HG02943 (cell line): ENCODE results near the gene KISS1.

Experiments
- ATAC-seq: cut with Tn5 transposase; IDR thresholded peaks from one replicate; pipeline ENCODE4 v1.9.1; 2021; ENCODE audit warnings: mild to moderate bottlenecking, low read depth, moderate library complexity; ENCODE audit not compliant: unreplicated experiment

Gene KISS1

DNA sequence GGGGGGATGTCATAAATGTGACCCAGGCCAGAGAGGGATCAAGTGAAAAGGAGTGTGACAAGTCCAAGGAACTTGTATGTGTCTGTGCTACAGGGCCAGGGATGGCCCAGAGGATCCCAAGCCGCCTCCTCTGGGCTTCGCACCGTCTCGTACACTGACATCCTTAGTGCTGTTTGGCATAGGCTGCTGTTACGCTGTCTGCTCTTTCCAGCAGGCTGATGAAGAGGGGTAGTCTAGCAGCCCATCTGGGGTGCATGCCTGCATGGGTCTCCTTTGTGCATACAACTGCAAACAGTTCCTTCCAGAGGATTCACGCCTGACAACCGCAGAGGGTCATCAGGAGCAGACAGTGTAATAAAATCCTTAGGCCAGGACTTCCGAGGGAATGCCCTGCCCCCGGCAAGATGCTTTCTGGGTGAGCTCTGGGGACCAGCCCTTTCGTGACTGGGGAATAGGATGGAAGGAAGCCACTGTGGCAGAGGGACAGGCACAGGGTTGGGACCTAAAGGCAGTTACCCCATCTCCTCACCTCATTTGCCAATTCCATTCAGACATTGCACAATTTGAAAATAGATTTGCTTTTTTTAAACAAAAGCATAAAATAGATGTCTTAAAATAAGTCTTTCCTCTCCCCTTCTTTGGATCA, 23.8 kb upstream of the KISS1 start:
- no peak for ATAC-seq

DNA sequence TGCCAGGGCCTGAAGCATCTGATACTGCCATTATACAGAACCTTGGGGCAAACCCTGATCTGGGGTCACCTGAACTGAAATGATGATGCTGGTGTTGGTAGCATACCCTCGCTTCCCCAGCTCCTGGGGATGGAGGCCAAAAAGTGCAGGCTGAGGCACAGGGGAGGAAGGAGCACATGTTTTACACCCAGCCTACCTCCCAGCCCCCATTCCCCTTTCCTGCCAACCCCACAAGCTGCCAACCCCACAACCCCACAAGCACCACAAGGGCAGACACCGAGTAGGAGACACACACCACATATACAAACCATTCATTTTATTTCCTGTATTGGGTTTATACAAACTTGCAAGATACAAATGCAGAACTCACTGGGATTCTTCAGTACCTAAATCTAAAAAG, 22.3 kb upstream of the KISS1 start:
- no peak for ATAC-seq

DNA sequence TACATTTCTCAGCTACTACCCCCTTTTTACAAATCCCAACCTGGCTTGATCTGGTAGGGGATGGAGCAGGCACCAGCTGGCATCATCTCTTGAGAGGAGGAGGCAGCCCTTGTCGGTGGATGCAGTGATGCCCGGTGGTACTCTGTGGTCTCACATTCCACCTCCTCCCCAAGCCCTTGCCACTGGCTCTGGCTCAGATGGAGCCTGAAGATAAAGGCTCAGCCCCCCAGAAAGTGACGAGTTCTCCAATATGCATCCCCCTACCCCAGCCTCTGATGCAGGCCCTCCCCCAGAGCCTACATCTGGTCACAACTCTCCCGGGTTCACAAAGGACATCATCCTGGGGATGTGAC, 21.3 kb upstream of the KISS1 start:
- no peak for ATAC-seq

DNA sequence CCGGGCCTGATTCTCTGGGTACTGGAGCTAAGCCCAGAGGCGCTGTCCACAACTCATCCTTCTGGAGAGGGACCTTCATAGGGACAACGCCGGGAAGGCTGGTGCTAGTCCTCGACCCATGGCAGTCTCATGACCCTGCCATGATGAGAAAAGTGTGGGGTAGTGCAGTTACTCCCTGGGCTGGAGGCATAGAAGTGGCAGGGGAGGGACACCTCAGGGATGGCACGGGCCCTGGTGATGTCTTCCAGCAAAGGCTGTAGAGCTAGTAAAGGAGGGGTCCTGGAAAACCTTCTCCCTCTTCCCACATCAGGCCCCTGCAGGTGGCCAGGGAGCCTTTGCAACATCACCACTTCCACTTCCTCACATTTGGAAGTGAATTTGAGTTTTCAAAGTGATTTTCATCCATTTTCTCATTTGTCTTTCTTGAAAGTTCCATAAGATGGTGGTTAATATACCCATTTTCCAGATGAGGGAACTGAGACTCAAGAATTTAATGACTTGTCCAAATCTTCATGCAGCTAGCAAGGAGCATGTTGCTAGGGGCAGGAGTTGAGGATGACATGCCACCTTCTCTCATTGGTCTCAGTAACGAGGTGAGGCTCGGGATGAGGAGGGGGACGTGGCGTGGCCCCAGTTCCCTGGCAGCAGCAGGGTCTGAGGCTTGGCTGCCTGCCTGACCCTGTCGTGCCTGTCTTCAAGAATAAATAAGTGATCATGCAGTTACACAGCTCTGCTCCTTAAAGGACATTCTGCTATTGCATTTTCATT, 20.8 kb upstream of the KISS1 start:
- no peak for ATAC-seq

DNA sequence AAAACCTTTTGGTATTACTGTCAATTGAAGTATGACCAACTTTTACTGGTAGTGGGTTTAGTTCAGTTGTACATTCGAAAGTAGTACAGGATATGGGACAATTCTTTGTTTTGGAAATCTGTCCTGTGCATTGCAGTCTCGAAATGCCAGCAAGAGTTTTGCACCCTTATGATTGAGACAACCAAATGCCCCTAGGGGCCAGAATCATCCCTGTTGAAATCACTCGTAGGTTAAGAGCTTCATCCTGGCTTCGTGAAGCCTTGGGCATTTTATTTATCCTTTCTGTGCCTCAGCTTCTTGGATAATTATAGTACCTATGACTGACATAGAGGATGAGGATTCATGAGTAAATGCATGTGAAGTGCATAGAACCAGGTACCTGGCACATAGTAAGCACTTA, 19.9 kb upstream of the KISS1 start:
- ATAC-seq = no peak

DNA sequence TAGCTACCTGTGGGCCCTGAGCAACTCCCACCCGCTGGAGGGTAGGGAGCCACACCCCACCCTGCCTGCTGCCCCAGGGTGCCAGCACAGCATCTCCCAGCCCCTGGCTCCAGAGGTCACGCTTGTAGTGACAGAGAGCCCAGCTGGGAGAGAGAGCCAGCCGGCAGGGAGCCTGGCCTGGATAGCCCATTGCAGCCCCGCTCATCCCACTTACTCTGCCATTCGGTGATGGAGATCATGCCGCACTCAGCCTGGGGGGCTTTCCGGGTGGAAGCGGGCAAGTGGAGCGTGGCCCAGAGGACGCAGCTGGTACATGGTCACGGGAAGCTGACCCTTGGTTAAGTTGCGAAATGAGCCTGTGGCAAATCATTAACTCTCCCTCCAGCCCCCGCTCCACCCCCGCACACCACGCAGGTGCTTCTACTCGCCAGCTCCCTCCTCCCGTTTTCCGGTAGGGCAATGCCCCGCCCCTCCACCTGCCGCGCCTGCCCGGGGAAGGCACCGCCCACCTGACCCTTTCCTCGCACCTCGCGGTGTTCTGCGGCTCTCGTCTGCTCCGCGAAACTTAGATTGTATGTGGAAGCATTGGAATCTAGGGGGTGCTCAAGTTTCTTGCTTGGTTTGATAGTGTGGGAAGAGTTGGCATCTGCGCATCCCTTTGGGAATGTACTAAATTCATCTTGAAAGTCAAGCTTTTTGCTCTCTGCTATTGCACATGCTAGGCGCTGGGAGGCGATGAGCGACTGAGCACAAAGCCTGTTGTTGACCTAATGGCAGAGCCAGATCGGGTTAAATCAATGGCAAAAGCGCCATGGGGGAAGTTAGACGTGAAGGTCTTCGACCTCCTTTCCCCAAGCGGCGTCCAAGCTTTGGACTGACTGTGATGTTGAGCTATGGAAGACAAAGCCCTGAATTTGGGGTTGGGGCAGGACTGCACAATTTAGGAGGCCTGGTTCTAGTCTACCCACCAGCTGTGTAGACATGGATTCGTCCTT, 17.7 kb upstream of the KISS1 start, which contains the start of gene GOLT1A:
Gene GOLT1A (minus strand): TSS at position 321 of the 995 bp plus-strand sequence. CDS start 82 bp downstream, at position 239.
- ATAC-seq = peak; percentile 75

DNA sequence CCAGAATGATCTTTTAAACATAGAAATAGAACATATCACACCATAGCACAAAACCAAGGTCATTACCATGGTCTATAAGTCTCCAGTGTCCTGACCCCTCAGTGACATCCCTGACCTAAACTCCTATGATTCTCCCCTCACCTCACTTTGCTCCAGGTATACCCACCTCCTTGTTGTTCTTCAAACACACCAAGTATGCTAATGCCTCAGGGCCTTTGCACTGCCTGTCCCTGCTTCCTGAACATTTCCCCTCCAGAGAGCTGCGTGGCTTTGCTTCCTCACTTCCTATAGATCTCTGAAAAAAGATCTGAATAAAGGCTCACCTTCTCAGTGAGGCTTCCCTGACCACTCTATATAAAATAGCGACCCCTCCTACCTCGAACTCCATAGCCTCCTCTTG, 16.4 kb upstream of the KISS1 start:
- no peak for ATAC-seq

DNA sequence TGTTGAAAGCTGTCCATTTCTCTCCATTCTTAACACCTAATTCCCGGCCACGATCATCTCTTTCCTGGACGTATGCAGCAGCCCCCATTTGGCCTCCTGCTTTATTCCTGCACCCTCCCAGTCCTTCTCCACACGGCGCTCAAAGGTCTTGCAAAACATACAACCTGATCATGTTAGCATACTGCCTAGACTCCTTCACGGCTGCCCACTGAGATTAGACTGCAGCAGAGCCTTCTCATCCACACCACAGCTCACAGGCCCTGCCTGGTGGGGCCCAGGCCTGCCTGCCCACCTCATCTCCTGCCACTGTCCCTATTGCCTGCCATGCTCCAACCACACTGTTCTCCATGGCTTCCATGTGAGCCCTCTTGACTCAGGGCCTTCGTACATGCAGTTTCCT, 14.8 kb upstream of the KISS1 start:
- no peak for ATAC-seq

DNA sequence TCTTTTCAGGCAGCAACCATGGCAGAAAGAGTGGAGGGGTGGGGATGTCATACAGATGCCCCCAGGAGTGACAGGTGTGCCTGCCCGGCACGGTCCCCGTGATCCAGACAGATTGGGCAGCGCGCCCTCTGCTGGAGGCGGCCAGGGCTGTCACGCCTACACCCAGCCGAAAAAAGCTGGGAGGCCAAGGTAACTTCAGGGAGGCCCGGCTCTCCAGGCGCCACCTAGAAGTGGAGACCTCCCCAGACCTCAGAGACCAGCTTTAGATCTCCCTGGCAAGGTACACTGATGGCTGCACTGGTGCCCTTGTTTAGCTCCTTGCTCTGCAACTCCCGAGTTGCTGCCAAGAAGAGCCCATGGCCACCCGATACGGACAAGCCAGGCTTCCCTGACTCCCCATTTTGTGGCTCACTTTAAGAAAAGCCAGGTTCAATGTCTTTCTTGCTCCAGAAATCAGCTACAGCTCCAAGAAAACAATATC, 10.9 kb upstream of the KISS1 start:
- ATAC-seq = no peak

DNA sequence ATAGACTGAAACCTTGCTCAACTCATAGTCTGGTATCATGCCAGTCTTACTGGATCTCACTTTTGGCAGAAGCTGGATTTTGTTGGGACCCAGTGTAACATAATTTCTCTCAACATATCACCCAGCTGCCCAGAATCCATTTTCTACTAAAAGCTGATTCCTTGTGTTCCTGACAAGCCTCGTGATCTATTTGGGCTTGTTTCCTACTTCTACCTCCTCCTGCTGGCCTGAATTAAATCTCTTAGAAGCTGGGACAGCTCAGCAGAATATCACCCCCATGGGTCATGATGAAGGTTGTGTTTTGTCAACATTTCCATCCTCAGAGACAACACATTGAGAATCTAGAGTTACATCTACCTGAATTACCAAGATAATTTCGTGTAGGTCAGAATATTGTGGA, 9.8 kb upstream of the KISS1 start:
- no peak for ATAC-seq

DNA sequence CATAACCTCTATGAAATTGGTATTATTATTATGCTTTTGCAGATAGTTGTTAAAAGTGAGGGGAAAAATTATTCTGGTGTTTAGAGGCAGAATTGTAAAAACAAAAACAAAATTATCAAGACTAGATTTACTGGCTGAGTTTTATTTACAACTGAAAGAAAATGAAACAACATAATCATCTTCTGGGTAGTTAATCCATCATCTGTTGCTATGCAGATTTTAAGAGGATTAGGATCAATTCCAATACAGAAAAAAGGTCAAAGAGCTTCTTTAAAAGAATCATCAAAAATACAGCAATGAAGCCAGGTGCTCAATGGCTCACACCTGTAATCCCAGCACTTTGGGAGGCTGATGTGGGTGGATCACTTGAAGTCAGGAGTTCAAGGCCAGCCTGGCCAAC, 9.2 kb upstream of the KISS1 start:
- ATAC-seq = no peak

DNA sequence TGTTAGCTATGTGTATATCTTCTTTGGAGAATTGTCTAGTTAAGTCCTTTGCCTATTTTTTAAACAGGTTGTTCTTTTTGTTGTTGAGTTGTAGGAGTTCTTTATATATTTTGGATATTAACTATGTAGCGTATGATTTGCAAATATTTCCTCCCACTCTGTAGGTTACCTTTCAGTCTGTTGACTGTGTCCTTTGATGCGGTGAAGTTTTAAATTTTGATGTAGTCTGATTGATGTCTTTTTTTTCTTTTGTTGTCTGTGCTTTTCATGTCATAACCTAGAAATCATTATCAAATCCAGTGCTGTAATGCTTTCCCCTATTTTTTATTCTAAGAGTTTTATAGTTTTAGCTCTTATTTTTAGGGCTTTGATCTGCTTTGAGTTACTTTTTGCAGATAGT, 8.7 kb upstream of the KISS1 start:
- no peak for ATAC-seq

DNA sequence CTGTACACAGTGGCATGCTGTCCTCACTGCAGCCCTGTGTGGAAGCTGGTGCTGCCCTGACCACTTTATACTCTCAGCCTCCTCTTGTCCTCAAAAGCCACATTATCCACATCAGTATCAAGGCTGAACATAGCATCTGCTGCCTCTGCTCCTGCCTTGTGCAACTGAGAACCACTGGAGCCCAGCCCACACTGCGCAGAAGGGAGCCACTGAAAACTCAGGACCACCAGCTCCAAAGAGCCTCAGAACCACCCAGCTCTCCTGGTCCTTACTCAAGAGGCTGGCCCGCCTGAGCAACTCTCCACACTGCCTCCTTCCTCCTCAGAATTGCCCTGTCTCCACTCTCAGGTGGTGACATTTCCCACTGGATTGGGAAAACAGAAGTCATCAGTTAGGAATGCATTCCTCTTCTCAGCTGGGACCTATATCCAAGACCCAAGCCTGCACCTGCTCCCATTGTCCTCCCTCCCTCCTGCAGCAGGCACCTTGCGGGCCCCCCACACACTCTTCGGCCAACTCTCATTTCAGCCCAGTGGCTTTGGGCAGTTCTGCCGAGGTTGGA, 7.0 kb upstream of the KISS1 start:
- ATAC-seq = no peak

DNA sequence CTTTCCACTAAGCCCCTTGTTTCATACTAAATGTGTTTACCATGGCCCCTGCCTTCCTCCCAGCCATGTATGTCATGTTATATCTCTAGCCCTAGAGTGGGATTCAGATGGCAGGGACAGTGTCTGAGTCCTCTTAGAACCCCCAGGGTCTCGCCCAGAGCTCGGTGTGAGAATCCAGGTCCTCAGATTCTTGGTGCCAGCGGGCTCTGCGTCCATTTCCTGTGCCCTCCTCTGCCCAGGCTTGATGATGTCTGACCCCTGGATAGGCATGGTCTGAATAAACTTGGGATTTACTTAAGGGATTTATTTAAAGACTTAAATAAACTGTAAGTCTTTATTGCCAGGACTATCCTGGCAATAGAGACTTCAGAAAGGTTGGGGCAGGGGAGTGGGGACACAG, 6.2 kb upstream of the KISS1 start:
- no peak for ATAC-seq

DNA sequence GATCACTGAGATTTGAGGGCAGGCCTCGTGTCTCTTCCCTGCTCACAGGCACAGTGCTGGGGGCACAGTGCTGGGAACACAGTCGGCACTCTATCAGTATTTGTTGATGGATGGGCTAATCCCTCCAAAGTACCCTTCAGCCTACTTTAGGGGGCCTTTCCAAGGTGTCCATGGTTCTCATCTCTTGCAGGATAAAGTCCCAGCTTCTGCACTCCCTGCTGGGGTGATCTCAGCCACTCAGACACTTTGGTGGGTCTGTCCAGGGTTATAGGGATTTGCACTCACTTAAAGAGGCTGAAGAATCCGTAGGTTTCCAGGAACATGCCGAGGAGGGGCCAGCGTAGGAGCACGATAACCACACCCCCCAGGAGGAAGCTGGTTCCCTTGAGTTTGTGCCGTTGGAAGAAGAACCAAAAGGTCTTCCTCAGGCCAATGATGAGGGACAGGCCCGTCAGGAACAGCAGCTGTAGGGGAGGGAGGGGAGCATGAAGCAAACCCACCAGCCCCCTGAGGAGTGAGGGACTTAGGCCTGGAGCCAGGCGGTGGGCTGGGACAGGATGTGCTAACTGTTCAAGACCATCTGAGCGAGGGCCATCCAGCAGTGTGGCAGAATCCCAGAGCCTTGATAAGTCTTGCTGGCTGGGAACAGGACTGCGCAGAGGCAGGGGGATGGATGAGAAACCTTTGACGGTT, 5.2 kb upstream of the KISS1 start:
- no peak for ATAC-seq

DNA sequence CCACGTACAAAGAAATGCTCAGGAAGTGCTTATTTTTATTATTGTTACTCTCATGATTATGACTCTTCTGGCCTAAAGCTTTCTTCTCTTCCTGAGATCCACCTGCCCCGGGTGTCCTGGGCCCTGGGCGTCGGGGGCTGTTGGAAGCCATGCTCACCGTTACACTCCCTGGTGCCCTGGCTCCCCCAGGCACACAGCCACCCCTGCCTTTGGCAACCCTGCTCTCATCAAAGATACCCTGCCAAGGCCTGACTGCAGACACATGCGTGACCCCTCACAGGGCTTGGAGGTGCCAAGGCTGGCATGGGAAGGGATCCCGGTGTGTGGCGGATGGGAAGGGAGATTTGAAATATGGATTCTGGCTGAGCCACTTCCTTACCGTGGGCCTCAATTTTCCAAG, 3.3 kb upstream of the KISS1 start:
- ATAC-seq = no peak

DNA sequence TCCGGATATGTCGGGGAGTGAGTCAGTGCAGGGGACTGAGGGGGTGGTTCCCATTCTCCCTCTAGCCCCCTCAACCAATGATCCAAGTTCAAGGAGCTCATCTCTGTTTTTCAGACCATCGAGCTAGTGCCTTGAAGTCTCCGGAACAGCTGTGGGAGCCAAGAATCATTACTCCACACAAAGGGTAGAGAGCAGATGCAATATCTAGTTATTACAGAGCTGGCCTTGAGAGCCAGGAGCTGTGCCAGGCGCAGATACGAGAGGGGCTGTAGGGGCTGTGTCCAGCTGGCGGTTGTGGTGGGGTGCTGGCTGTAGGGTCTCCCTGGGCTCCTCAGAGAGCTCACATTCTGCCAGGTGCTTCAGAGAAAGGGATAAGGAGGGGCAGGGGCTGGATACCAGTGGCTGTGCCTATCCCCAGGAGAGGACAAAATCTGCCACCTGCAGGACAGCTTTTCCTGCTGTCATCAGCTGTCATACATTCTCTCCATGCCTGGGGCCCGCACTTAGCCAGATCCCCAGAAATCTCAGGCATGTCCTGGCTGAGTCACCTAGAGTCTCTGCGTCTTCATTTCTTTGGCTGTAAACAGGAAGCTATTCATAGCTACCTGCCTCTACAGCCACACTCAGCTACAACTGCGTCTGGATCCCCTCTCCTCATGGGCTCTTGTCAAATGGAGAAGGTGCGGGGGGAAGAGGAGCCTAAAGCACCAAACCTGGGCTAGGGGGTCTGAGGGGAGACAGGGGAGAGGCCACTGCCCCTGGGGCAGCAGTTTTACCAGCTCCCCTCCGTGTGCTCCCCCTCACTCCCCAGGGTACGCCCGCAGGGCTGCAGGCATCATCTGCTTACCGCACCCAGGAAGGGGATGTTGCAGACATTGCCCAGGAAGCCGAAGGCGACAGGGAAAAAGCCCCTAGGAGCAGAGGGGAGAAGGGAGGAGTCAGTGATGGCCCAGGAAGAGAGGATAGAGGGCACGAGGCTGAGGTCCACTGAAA, 2.4 kb upstream of the KISS1 start:
- ATAC-seq = no peak

DNA sequence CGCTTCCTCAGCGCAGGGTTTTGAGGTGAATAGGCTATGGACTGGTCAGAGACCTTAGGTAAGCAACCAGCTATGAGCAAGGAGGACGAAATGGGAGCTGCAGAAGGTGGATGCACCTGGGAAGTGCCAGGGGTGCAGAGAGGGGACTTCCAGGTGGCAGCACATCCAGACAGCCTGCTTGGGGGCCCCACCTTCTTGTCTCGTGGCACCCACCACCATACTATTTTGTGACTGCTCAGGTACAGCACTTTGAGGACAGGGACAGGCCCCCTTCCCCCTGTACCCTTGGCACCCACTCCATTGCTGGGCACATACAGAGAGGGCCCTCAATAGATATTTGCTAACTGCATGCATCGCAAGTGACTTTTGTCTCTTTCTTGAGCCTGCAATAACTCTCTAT, 777 bp upstream of the KISS1 start:
- ATAC-seq = no peak

DNA sequence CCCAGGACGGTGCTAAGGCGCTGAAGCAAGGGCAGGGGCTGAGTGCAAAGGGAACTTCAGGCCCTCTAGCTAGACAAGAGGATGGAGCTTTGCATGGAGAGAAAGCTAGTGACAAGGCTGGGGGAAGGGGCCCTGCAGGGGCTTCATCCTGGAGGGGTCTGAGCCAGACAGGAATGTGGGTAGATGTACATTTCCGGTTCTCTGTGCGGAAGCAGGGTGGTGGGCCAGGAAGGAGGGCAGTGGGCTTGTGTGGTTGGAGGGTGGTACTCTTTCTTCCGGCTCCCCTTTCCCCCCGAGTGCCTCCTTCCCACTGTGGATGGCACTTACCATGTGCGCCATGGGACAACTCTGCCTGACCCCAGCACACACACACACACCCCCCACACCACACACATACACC, 1.5 kb downstream of the KISS1 start:
- no peak for ATAC-seq
